GM11168 (cell line): ENCODE results near the gene MX2.
"Not testable (repeated sequence)": the region's sequence is repeated elsewhere in the genome, so short reads cannot be mapped to it uniquely, and the experiment has no call there.

Source experiments
- in situ Hi-C: fragments of 300-500 bp; cut with MboI; formaldehyde crosslinking; loops from one replicate; pipeline ENCODE4 v1.12.0; 2022; ENCODE audit warnings: low sequenced_read_pairs; ENCODE audit not compliant: unreplicated experiment

Gene MX2

DNA sequence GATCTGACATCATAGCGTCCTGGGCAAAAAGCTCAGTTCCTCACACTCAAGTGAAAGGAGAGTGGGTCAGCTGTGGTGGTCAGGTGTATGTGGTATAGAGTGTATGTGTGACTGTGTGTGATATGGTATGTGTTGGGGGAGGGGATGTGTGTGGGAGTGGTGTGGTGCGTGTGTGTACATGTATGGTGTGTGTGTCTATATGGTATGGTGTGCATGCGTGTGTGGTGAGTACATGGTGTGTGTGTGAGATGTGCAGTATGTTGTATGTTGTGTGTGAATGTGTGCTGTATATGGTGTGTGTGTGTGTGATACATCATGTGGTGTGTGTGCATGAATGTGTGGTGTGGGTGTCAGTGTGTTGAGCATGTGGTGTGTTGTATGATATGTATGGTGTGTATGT, 24.3 kb upstream of the MX2 start:
- in situ Hi-C loops, result no loop called here

GRCh38 chr21:41338455-41338854, 23.4 kb upstream of the MX2 start:
- in situ Hi-C loops, result no loop called here

DNA sequence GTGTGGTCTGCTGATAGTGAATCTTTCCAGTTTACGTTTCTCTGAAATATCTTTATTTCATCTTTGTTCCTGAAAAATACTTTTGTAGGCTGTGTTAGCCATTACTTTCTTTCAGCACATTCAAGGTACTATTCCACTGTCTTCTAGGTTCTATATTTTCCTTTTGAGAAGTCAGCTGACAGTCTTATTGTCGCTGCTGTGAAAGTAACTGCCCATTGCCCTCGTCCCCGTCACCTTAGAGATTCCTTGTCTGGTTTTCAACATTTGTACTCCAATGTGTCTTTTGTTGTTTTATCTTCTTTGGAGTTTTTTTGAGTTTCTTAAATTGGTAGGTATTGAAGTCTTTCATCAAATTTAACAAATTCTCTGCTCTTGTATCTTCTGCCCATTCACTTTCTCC, 19.8 kb upstream of the MX2 start:
- in situ Hi-C loops, result no loop called here

- in situ Hi-C loops, result no loop called here
These were observed 17.7 kb upstream of the MX2 start for GRCh38 chr21:41344146-41344545.

- in situ Hi-C loops, result no loop called here
These were observed 16.5 kb upstream of the MX2 start for GRCh38 chr21:41345356-41345755.

DNA sequence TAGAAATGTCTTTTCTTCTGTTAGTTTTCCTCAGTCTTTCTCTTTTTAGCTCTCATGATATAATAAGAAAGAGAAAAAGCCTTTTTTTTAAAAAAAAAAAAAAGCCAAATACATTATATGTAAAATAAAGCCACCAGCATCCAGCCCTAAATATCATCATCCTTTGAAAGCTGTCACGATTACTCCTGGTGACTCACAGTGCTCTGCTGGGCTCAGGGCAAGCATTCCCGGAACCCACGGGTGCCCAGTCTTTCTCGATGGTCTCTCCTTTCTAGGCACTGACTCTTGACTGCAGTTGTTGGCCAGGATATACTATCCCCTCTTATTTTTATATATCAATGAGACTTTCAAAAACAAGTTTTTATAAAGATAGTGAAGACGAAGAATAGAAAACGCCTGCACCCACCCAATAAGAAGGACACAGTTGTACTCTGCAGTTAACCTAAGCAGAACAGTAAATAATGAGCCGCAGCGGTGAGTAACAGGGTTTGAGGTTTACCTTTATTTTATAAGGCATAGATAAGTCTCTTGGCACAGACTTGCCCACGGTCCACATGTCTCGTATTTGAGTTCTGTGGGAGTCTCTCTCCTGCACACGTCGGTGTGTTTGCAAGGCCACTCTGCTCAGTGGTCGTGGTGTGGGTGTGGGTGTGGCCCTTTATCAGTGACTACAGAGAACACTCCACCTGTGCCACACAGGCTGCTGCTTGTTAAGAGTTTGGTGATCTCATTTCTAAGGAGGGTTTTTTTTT, 15.7 kb upstream of the MX2 start:
- in situ Hi-C loops, result no loop called here

- in situ Hi-C loops, result no loop called here
These were observed 15.1 kb upstream of the MX2 start for GRCh38 chr21:41346758-41347157.

DNA sequence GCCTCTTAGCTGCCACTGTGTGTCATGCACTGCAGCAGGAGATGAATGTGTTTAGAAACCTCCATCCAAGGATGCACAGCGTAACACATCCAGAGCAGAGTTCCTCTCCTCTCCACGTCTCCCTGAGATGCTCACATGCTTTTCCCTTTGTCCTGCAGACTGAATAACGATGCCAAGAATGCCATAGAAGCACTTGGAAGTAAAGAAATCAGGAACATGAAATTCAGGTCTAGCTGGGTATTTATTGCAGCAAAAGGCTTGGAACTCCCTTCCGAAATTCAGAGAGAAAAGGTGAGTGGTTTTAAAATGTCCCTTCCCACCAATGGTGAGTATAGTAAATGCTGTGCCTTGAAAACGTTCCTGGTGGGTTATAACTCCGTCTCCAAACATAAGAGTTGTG, 13.4 kb upstream of the MX2 start:
- in situ Hi-C loops, result no loop called here

DNA sequence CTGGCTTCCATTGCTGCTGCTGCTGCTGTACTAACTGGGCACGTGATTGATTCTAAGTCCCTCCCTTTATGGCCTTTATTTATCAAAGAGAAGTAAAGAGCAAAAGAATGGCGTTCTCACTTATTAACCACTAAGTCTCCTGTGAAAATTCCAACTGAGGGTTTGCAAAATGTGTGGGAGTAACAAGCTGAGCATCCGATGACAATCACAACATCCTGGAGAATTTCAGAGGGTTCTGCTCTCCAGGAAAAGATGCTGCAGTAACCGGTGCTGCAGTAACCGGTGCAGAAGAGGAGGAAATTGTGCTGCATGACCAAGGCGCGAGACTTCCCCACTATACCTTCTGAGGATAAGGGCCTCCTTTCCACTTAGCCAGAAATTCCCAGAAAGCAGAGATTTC, 12.7 kb upstream of the MX2 start:
- in situ Hi-C loops, result no loop called here

DNA sequence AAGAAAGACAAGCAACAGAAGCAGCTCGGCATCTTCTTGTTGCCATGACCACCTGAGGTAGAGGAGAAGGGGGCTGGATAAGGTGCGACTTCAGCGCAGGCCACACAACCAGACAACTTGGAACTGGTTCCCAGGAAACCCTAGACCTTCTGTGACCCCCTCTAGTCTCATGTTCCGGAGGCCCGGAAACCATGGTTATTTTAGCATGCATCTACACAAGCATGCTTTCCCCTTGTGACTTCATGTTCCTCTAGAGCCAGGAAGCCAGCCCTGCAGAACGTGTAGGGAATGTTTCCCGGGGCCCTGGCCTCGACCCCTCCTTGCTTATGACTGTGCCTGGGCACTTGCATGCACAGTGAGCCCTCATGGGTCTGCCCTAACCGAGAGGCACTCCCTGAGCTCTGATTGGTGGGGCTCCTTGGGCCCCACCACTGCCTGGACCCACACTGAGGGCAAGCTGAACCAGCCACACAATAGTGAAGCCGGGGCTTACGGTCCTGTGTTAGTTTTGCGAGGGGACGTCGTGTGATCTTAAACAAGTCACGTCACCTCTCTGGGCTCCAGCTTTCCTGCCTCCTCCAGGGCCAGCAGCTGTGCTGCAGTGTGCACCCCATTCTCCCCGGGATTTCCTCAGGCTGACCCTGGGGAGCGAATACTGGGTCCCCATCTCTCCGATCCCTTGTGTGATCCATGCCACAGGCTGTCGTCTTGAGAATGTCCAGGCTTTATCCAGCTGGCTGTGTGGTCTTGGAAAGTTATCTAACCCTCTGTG, 12.0 kb upstream of the MX2 start:
- in situ Hi-C loops, result no loop called here

GRCh38 chr21:41350436-41351155, 11.2 kb upstream of the MX2 start:
- in situ Hi-C loops, result no loop called here

GRCh38 chr21:41357546-41357945, 4.3 kb upstream of the MX2 start:
- in situ Hi-C loops, result no loop called here

GRCh38 chr21:41358193-41359166, 3.3 kb upstream of the MX2 start:
- in situ Hi-C loops, result no loop called here

GRCh38 chr21:41359286-41359685, 2.5 kb upstream of the MX2 start:
- in situ Hi-C loops, result no loop called here

DNA sequence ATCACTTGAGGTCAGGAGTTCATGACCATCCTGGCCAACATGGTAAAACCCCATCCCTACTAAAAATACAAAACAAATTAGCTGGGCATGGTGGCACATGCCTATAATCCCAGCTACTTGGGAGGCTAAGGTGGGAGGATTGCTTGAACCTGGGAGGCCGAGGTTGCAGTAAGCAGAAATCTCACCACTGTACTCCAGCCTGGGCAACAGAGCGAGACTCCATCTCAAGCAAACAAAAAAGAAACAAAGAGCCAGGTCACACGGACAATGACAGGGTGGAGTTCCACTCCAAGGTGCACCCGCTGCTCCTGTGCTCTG, 2.1 kb upstream of the MX2 start:
- in situ Hi-C loops, result not testable (repeated sequence)

DNA sequence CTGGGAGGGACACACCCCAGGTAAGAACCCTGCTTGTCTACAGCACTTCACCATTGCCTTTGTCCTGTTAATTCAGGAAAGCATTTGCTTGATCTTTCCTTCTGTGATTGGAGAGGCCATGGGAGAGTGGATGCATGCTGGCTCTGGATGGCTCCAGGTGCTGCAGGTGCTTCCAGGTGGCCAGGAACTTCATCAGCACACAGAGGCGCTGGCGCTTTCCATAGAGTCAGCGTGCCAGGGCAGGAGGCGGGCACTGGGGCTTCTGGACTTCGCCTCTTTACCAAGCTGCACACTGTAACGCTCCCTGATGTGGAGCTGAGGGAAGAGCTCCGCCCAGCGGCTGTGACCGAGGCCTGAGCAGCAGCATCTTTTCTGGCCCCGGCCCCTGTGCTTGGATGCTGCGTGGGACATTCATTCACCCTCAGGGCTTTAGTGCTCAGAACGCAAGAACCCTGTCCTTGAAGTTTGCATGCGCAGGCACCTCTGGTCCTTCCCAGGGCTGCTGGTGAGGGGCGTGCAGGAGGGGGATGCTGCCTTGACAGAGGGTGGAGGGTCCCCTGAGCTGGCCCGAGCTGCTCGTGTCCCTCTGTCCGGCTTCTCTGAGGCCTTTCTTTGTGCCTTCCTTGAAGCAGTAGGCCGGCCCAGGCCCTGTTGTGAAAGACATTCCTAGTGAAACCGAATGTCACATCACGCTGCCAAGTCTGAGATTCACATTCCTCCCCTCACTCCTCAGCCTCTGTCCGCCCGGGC, 1.6 kb upstream of the MX2 start:
- in situ Hi-C loops, result no loop called here

- in situ Hi-C loops, result no loop called here
These were observed 608 bp upstream of the MX2 start for GRCh38 chr21:41361053-41361785.

GRCh38 chr21:41362605-41363369, 960 bp downstream of the MX2 start:
- in situ Hi-C loops, result no loop called here
